ENCODE data around the gene SORCS3.
"Not testable (repeated sequence)": the region's sequence is repeated elsewhere in the genome, so short reads cannot be mapped to it uniquely, and the experiment has no call there.

GRCh38 chr10:104730593-104730992 lies 89.5 kb downstream of the SORCS3 start:
- not testable (repeated sequence) for TF ChIP-seq EZH2 (IDR thresholded peaks at IDR 0.05; ENCODE audit: low read depth); CTCF (conservative IDR thresholded peaks at IDR 0.05)
